ENCODE data around the gene DGCR8.

GRCh38 chr22:20052309-20053259 is 27.5 kb upstream of the DGCR8 start:
- TF ChIP-seq CTCF (IDR thresholded peaks at IDR 0.05; ENCODE audit: low read depth, low read length, poor library complexity, severe bottlenecking) (no peak), EZH2phosphoT487 (IDR thresholded peaks at IDR 0.05; ENCODE audit: borderline replicate concordance, low read length) (no peak)

All from DOHH2 (cell line).